Liver (tissue), 9 donors: ENCODE measurements around the gene SLC17A2. TPM values are rescaled to one million over a fixed set of nuclear protein-coding genes. Genes with fewer than 3 reads are reported as not detected.

ENCODE experiments used
- DNase-seq: peaks from one replicate; pipeline ENCODE4 v3.0.0-alpha.2; 2017; ENCODE audit warnings: low spot score
- H3K27ac ChIP-seq, 2 donors: one replicate each; pipeline ENCODE4 v1.7.0; 2013; ENCODE audit warnings: inconsistent platforms in 2 of 2, low read length in 2 of 2, control low read depth in 1 of 2, low read depth in 1 of 2, mild to moderate bottlenecking in 1 of 2
- H3K27me3 ChIP-seq, 4 donors: one replicate each; pipeline versions ENCODE4 v1.6.1 to v1.7.0; 2013; ENCODE audit warnings: low read length in 3 of 4, inconsistent platforms in 1 of 4, mild to moderate bottlenecking in 1 of 4, moderate library complexity in 1 of 4; ENCODE audit not compliant: control insufficient read depth in 4 of 4, insufficient read depth in 4 of 4
- H3K36me3 ChIP-seq, 4 donors: one replicate each; pipeline versions ENCODE4 v1.6.1 to v1.7.0; 2013; ENCODE audit warnings: low read length in 3 of 4, mild to moderate bottlenecking in 3 of 4, low read depth in 1 of 4, moderate library complexity in 1 of 4; ENCODE audit not compliant: control insufficient read depth in 4 of 4, insufficient read depth in 3 of 4
- H3K4me1 ChIP-seq, 4 donors: one replicate each; pipeline versions ENCODE4 v1.6.1 to v1.7.0; 2013; ENCODE audit warnings: low read length in 3 of 4, mild to moderate bottlenecking in 3 of 4, moderate library complexity in 1 of 4; ENCODE audit not compliant: control insufficient read depth in 4 of 4, insufficient read depth in 4 of 4
- H3K4me3 ChIP-seq, 3 donors: one replicate each; pipeline versions ENCODE4 v1.6.1 to v1.7.0; 2013; ENCODE audit warnings: low read length in 3 of 3, control low read depth in 1 of 3, low read depth in 1 of 3, mild to moderate bottlenecking in 1 of 3
- H3K9ac ChIP-seq, 2 donors: one replicate each; pipeline ENCODE4 v1.7.0; 2013; ENCODE audit warnings: low read length in 2 of 2, mild to moderate bottlenecking in 2 of 2, moderate library complexity in 2 of 2, control low read depth in 1 of 2, low read depth in 1 of 2
- H3K9me3 ChIP-seq, 4 donors: one replicate each; pipeline versions ENCODE4 v1.6.1 to v1.7.0; 2013; ENCODE audit warnings: low read length in 3 of 4; ENCODE audit not compliant: control insufficient read depth in 4 of 4
- ATF3 ChIP-seq: IDR thresholded peaks from 2 replicates; pipeline ENCODE4 v1.6.1; 2016; ENCODE audit warnings: antibody characterized with exemption
- CTCF ChIP-seq: fragments of 150-350 bp; IDR thresholded peaks from 2 replicates; pipeline ENCODE4 v1.5.1; 2017; ENCODE audit warnings: improper control_type of control experiment, low read depth, low read length; ENCODE audit not compliant: missing input control
- EGR1 ChIP-seq, 2 donors: IDR thresholded peaks; 2 replicates each; pipeline ENCODE4 v1.6.1; 2016 to 2018; ENCODE audit warnings: antibody characterized with exemption in 2 of 2, low read depth in 2 of 2
- FOXA1 ChIP-seq: IDR thresholded peaks from 2 replicates; pipeline ENCODE4 v1.6.1; 2016; ENCODE audit warnings: antibody characterized with exemption
- FOXA2 ChIP-seq: IDR thresholded peaks from 2 replicates; pipeline ENCODE4 v1.6.1; 2016; ENCODE audit warnings: antibody characterized with exemption
- GABPA ChIP-seq, 2 donors: IDR thresholded peaks in 1 of 2; conservative IDR thresholded peaks in 1 of 2; 2 replicates each; pipeline ENCODE4 v1.6.1; 2016; ENCODE audit warnings: antibody characterized with exemption in 2 of 2, mild to moderate bottlenecking in 1 of 2, moderate library complexity in 1 of 2
- HNF4A ChIP-seq, 2 donors: conservative IDR thresholded peaks; 2 replicates each; pipeline ENCODE4 v1.6.1; 2016; ENCODE audit warnings: antibody characterized with exemption in 2 of 2, mild to moderate bottlenecking in 2 of 2
- HNF4G ChIP-seq: IDR thresholded peaks from 2 replicates; pipeline ENCODE4 v1.6.1; 2016; ENCODE audit warnings: antibody characterized with exemption
- JUND ChIP-seq, 2 donors: IDR thresholded peaks; 2 replicates each; pipeline ENCODE4 v1.6.1; 2016; ENCODE audit warnings: antibody characterized with exemption in 2 of 2
- MAX ChIP-seq: IDR thresholded peaks from 2 replicates; pipeline ENCODE4 v1.6.1; 2016; ENCODE audit warnings: antibody characterized with exemption
- NR2F2 ChIP-seq: IDR thresholded peaks from 2 replicates; pipeline ENCODE4 v1.6.1; 2016; ENCODE audit warnings: antibody characterized with exemption
- RAD21 ChIP-seq, 2 donors: IDR thresholded peaks; 2 replicates each; pipeline ENCODE4 v1.6.1; 2016; ENCODE audit warnings: antibody characterized with exemption in 2 of 2, mild to moderate bottlenecking in 2 of 2
- REST ChIP-seq: IDR thresholded peaks from 2 replicates; pipeline ENCODE4 v1.6.1; 2016; ENCODE audit warnings: antibody characterized with exemption, mild to moderate bottlenecking
- RXRA ChIP-seq, 2 donors: IDR thresholded peaks; 2 replicates each; pipeline ENCODE4 v1.6.1; 2017 to 2018; ENCODE audit warnings: antibody characterized with exemption in 2 of 2, mild to moderate bottlenecking in 1 of 2
- SP1 ChIP-seq: IDR thresholded peaks from 2 replicates; pipeline ENCODE4 v1.6.1; 2018; ENCODE audit warnings: antibody characterized with exemption, mild to moderate bottlenecking
- TAF1 ChIP-seq: conservative IDR thresholded peaks from 2 replicates; pipeline ENCODE4 v1.6.1; 2016; ENCODE audit warnings: antibody characterized with exemption, mild to moderate bottlenecking
- YY1 ChIP-seq: IDR thresholded peaks from 2 replicates; pipeline ENCODE4 v1.6.1; 2016; ENCODE audit warnings: antibody characterized with exemption, mild to moderate bottlenecking
- ZBTB33 ChIP-seq: IDR thresholded peaks from 2 replicates; pipeline ENCODE4 v1.6.1; 2016; ENCODE audit warnings: antibody characterized with exemption
- WGBS: extraction: QIAGEN DNeasy Blood & Tissue Kit; methylation state at CpG from one replicate; pipeline ENCODE4 v1.1.7; 2013; 5-methylcytosine and 5-hydroxymethylcytosine counted together
- polyA plus RNA-seq, 2 donors: library from polyadenylated mRNA; stranded (reverse) in 1 of 2; unstranded in 1 of 2; fragments of 200-250 nt in 1 of 2; fragments of >200 nt in 1 of 2; fragmentation: Nextera tagmentation in 1 of 2; extraction: Ambion mirVana in 1 of 2; gene quantifications; one replicate each; pipeline versions ENCODE4 v1.2.1 to v1.2.3, GENCODE V29; 2013 to 2015
- total RNA-seq, 2 donors: library from RNA; depleted of rRNA; stranded (reverse); fragments of >200 nt; gene quantifications; one replicate each; pipeline ENCODE4 v1.2.3, GENCODE V29; 2014
- donor health status: healthy.
- donor health status: healthy.
- donor health status: healthy.
- donor health status: healthy.
- donor health status: healthy.

SLC17A2 gene
- total and polyA plus RNA-seq, 4 donors: 26.2 to 88.1 (median 37.8) TPM

GRCh38 chr6:25883536-25883935 is 47.0 kb downstream of the SLC17A2 start:
- Histone ChIP-seq H3K27me3 (no peaks in the 10 kb centered on the region), H3K36me3 (no peaks in the 10 kb centered on the region), H3K4me3 (no peak overlapping the region), H3K9me3 (no peaks in the 10 kb centered on the region), H3K27ac (peak overlapping the region in 1 of 2 donors; percentile 11), H3K4me1 (peaks cover 5 to 21% (median 10%) of the 10 kb centered on the region in 4 donors), H3K9ac (no peak overlapping the region)
- no peak for DNase-seq
- TF ChIP-seq SP1 (no peak), ZBTB33 (no peak), EGR1 (IDR thresholded peaks at IDR 0.05; ENCODE audit: low read depth in 2 of 2) (no peak), RAD21 (IDR thresholded peaks at IDR 0.05) (no peak), HNF4A (conservative IDR thresholded peaks at IDR 0.05) (no peak), MAX (no peak), RXRA (IDR thresholded peaks at IDR 0.05) (no peak), FOXA1 (no peak), REST (no peak), YY1 (no peak), NR2F2 (no peak), CTCF (no peak), JUND (IDR thresholded peaks at IDR 0.05) (no peak), ATF3 (no peak), TAF1 (no peak), HNF4G (no peak), FOXA2 (no peak), GABPA (IDR thresholded peaks at IDR 0.05 in 1 of 2, conservative IDR thresholded peaks at IDR 0.05 in 1 of 2) (no peak)
- WGBS: 85% methylated on average over 1 of the region's 1 CpG
